ENCODE results near the gene ZFYVE28. TPM values are rescaled to one million over a fixed set of nuclear protein-coding genes. Genes with fewer than 3 reads are reported as not detected.

ZFYVE28 gene
- total RNA-seq, 4 donors from 2014 or later: 20.6 to 153 (median 63.2) TPM

GRCh38 chr4:2302387-2303119 is 115.9 kb downstream of the ZFYVE28 start:
- Histone ChIP-seq H3K36me3 (peaks cover 0 to 14% (median 0%) of the 10 kb centered on the region in 3 donors), H3K4me1 (no peaks in the 10 kb centered on the region)

GRCh38 chr4:2301806-2302205 is 116.6 kb downstream of the ZFYVE28 start:
- no peaks in the 10 kb centered on the region for H3K27me3 ChIP-seq
- H3K4me1 ChIP-seq: no peaks in the 10 kb centered on the region
- peaks cover 0 to 14% (median 0%) of the 10 kb centered on the region in 3 donors for H3K36me3 ChIP-seq
- no peak for TF ChIP-seq POLR2A (IDR thresholded peaks at IDR 0.05)
- no peak for TF ChIP-seq CTCF (IDR thresholded peaks at IDR 0.05)
- H3K9me3 ChIP-seq: no peaks in the 10 kb centered on the region
- peak in 1 of 3 donors; percentile 12 for DNase-seq
- H3K4me3 ChIP-seq: no peak overlapping the region
- no peak overlapping the region for H3K27ac ChIP-seq

More at GRCh38 chr4:2302387-2303119, 115.9 kb downstream of the ZFYVE28 start:
- no peaks in the 10 kb centered on the region for H3K9me3 ChIP-seq
- no peak for TF ChIP-seq CTCF (IDR thresholded peaks at IDR 0.05)
- no peak for TF ChIP-seq POLR2A (IDR thresholded peaks at IDR 0.05)
- no peaks in the 10 kb centered on the region for H3K27me3 ChIP-seq
- no peak overlapping the region for H3K27ac ChIP-seq
- peak in 1 of 3 donors; percentile 12 for DNase-seq
- H3K4me3 ChIP-seq: no peak overlapping the region

- Histone ChIP-seq H3K9me3 (no peaks in the 10 kb centered on the region), H3K27ac (no peak overlapping the region), H3K4me1 (no peaks in the 10 kb centered on the region), H3K4me3 (no peak overlapping the region), H3K36me3 (peaks cover 0 to 14% (median 0%) of the 10 kb centered on the region in 3 donors), H3K27me3 (no peaks in the 10 kb centered on the region)
- no peak for DNase-seq
- TF ChIP-seq CTCF (IDR thresholded peaks at IDR 0.05) (no peak), POLR2A (IDR thresholded peaks at IDR 0.05) (no peak)
Measured at GRCh38 chr4:2301225-2301642, 117.2 kb downstream of the ZFYVE28 start.

- Histone ChIP-seq H3K27me3 (no peaks in the 10 kb centered on the region), H3K36me3 (peaks cover 0 to 14% (median 0%) of the 10 kb centered on the region in 3 donors), H3K4me3 (no peak overlapping the region), H3K27ac (no peak overlapping the region), H3K9me3 (no peaks in the 10 kb centered on the region), H3K4me1 (no peaks in the 10 kb centered on the region)
- TF ChIP-seq POLR2A (IDR thresholded peaks at IDR 0.05) (no peak), CTCF (IDR thresholded peaks at IDR 0.05) (no peak)
- peak in 1 of 3 donors; percentile 11 for DNase-seq
Measured at GRCh38 chr4:2300431-2301224, 117.8 kb downstream of the ZFYVE28 start.

- H3K4me3 ChIP-seq: no peak overlapping the region
- H3K4me1 ChIP-seq: no peaks in the 10 kb centered on the region
- no peaks in the 10 kb centered on the region for H3K9me3 ChIP-seq
- H3K36me3 ChIP-seq: peaks cover 0 to 13% (median 0%) of the 10 kb centered on the region in 3 donors
- DNase-seq: no peak
- H3K27ac ChIP-seq: no peak overlapping the region
- TF ChIP-seq POLR2A (IDR thresholded peaks at IDR 0.05): no peak
- TF ChIP-seq CTCF (IDR thresholded peaks at IDR 0.05): no peak
- no peaks in the 10 kb centered on the region for H3K27me3 ChIP-seq
Measured at GRCh38 chr4:2299794-2300193, 118.7 kb downstream of the ZFYVE28 start.

Data from Peyer's patch (tissue), 4 donors.